H1 (cell line): ENCODE measurements around the gene BARHL2. TPM values are rescaled to one million over a fixed set of nuclear protein-coding genes. Genes with fewer than 3 reads are reported as not detected.

Experiments
- CTCF ChIA-PET: fragments of 300-600 bp; sonication (Branson Sonifier 250); formaldehyde crosslinking; loops from one replicate; lab custom pipeline; 2021; ENCODE audit not compliant: partially characterized antibody; lab: Charles Lee
- POLR2A ChIA-PET: fragments of 300-600 bp; sonication (Branson Sonifier 250); formaldehyde crosslinking; loops from one replicate; lab custom pipeline; 2021; ENCODE audit warnings: inconsistent platforms; ENCODE audit not compliant: partially characterized antibody; lab: Charles Lee
- DNase-seq, 2 experiments: peaks; one replicate each; pipeline versions ENCODE4 v3.0.0 to v3.0.0-alpha.2; 2010 to 2022; ENCODE audit warnings: low spot score in 2 of 2, low read depth in 1 of 2, mixed read lengths in 1 of 2
- FAIRE-seq: peaks from 2 replicates; lab custom pipeline; 2011; peaks lifted over from hg19 to GRCh38; lab: Jason Lieb, UNC
- H2AFZ ChIP-seq: 2 replicates; pipeline ENCODE4 v1.8.1; 2012; ENCODE audit warnings: low read length, inconsistent platforms
- H2AK5ac ChIP-seq: 2 replicates; pipeline ENCODE4 v1.6.1; 2013; ENCODE audit warnings: low read depth, low read length
- H2BK120ac ChIP-seq: replicated peaks from 2 replicates; pipeline ENCODE3; 2013; ENCODE audit warnings: low read depth, low read length, inconsistent platforms
- H2BK12ac ChIP-seq: 2 replicates; pipeline ENCODE4 v1.6.1; 2013; ENCODE audit warnings: low read depth, low read length
- H2BK15ac ChIP-seq: 2 replicates; pipeline ENCODE4 v1.6.1; 2013; ENCODE audit warnings: low read length
- H2BK20ac ChIP-seq: 2 replicates; pipeline ENCODE4 v1.6.1; 2013; ENCODE audit warnings: low read length
- H2BK5ac ChIP-seq: 2 replicates; pipeline ENCODE4 v1.6.1; 2013; ENCODE audit warnings: low read depth, low read length
- H3K14ac ChIP-seq: 2 replicates; pipeline ENCODE4 v1.6.1; 2013; ENCODE audit warnings: inconsistent platforms; ENCODE audit not compliant: insufficient read length
- H3K18ac ChIP-seq: 2 replicates; pipeline ENCODE4 v1.6.1; 2013; ENCODE audit warnings: low read length; ENCODE audit errors: extremely low read depth
- H3K23ac ChIP-seq: 2 replicates; pipeline ENCODE4 v1.6.1; 2013; ENCODE audit warnings: inconsistent platforms; ENCODE audit not compliant: insufficient read length
- H3K23me2 ChIP-seq: 2 replicates; pipeline ENCODE4 v1.6.1; 2013; ENCODE audit warnings: low read depth, low read length
- H3K27ac ChIP-seq: 2 replicates; pipeline ENCODE4 v1.6.1; 2011; ENCODE audit warnings: low read depth, low read length, inconsistent platforms
- H3K27me3 ChIP-seq, 4 experiments: replicated peaks in 1 of 4; 1 replicate in 1 of 4; 2 replicates in 3 of 4; pipeline versions ENCODE4 v1.6.1 to v1.8.1; 2011 to 2013; ENCODE audit warnings: low read length in 3 of 4, mild to moderate bottlenecking in 3 of 4, inconsistent platforms in 2 of 4, mixed read lengths in 2 of 4, moderate library complexity in 1 of 4; ENCODE audit not compliant: control insufficient read depth in 3 of 4, insufficient read depth in 3 of 4; ENCODE audit errors: extremely low read depth in 1 of 4
- H3K36me3 ChIP-seq, 4 experiments: 2 replicates each; pipeline versions ENCODE4 v1.6.1 to v1.8.1; 2011 to 2013; ENCODE audit warnings: mild to moderate bottlenecking in 4 of 4, low read length in 3 of 4, moderate library complexity in 2 of 4, control low read depth in 1 of 4, inconsistent platforms in 1 of 4; ENCODE audit not compliant: insufficient read depth in 4 of 4, control insufficient read depth in 2 of 4
- H3K4ac ChIP-seq: replicated peaks from 2 replicates; pipeline ENCODE3; 2013; ENCODE audit warnings: low read length, low read depth, mixed read lengths, inconsistent platforms; ENCODE audit not compliant: insufficient read length
- H3K4me1 ChIP-seq, 4 experiments: replicated peaks in 1 of 4; 1 replicate in 1 of 4; 2 replicates in 3 of 4; pipeline versions ENCODE4 v1.6.1 to v1.8.1; 2011 to 2013; ENCODE audit warnings: low read length in 3 of 4, inconsistent platforms in 2 of 4, mixed read lengths in 1 of 4; ENCODE audit not compliant: insufficient read depth in 4 of 4, control insufficient read depth in 3 of 4
- H3K4me2 ChIP-seq, 2 experiments: 2 replicates each; pipeline versions ENCODE4 v1.6.1 to v1.8.1; 2011 to 2013; ENCODE audit warnings: low read depth in 2 of 2, low read length in 2 of 2, control low read depth in 1 of 2, inconsistent platforms in 1 of 2, mild to moderate bottlenecking in 1 of 2; ENCODE audit not compliant: insufficient read depth in 1 of 2
- H3K4me3 ChIP-seq, 4 experiments: fragments of 200-600, 300-600 bp in 1 of 4; sonication (generic), shearing (Covaris generic), sonication (Bioruptor Twin) in 1 of 4; 2 replicates each; pipeline versions ENCODE4 v1.5.1 to v1.8.1; 2011 to 2016; ENCODE audit warnings: low read length in 4 of 4, low read depth in 3 of 4, control low read depth in 2 of 4, inconsistent platforms in 2 of 4, mild to moderate bottlenecking in 2 of 4, mixed read lengths in 1 of 4, moderate library complexity in 1 of 4; ENCODE audit not compliant: insufficient read depth in 2 of 4; ENCODE audit errors: extremely low read depth in 1 of 4
- H3K56ac ChIP-seq: replicated peaks from 2 replicates; pipeline ENCODE3; 2013; ENCODE audit warnings: low read depth, mild to moderate bottlenecking, mixed read lengths, low read length, inconsistent platforms; ENCODE audit not compliant: insufficient read length
- H3K79me1 ChIP-seq: 2 replicates; pipeline ENCODE4 v1.6.1; 2013; ENCODE audit warnings: low read depth, low read length, control low read depth
- H3K79me2 ChIP-seq, 2 experiments: 2 replicates each; pipeline versions ENCODE4 v1.6.1 to v1.8.1; 2012 to 2013; ENCODE audit warnings: low read length in 2 of 2, mild to moderate bottlenecking in 2 of 2, inconsistent platforms in 1 of 2; ENCODE audit not compliant: insufficient read depth in 2 of 2, control insufficient read depth in 1 of 2
- H3K9ac ChIP-seq, 4 experiments: replicated peaks in 1 of 4; 1 replicate in 1 of 4; 2 replicates in 3 of 4; pipeline versions ENCODE4 v1.6.1 to v1.8.1; 2011 to 2013; ENCODE audit warnings: low read depth in 3 of 4, low read length in 3 of 4, control low read depth in 2 of 4, mild to moderate bottlenecking in 2 of 4, moderate library complexity in 2 of 4, inconsistent platforms in 1 of 4; ENCODE audit errors: extremely low read depth in 1 of 4
- H3K9me3 ChIP-seq, 2 experiments: 2 replicates each; pipeline versions ENCODE4 v1.6.1 to v1.8.1; 2012 to 2013; ENCODE audit warnings: mild to moderate bottlenecking in 2 of 2, moderate library complexity in 2 of 2, control low read depth in 1 of 2, inconsistent platforms in 1 of 2, low read depth in 1 of 2, low read length in 1 of 2, mixed read lengths in 1 of 2; ENCODE audit not compliant: insufficient read depth in 2 of 2
- H4K20me1 ChIP-seq, 2 experiments: replicated peaks in 1 of 2; 2 replicates each; pipeline versions ENCODE3 to v1.8.1; 2011 to 2013; ENCODE audit warnings: inconsistent platforms in 2 of 2, low read length in 2 of 2, mild to moderate bottlenecking in 1 of 2; ENCODE audit not compliant: insufficient read depth in 2 of 2, control insufficient read depth in 1 of 2
- H4K5ac ChIP-seq: 2 replicates; pipeline ENCODE4 v1.6.1; 2013; ENCODE audit warnings: low read length, low read depth, mixed read lengths, inconsistent platforms; ENCODE audit not compliant: insufficient read length
- H4K8ac ChIP-seq: 2 replicates; pipeline ENCODE4 v1.8.0; 2013; ENCODE audit warnings: mild to moderate bottlenecking, moderate library complexity, low read length, inconsistent platforms; ENCODE audit not compliant: insufficient read depth; ENCODE audit errors: extremely low read depth
- H4K91ac ChIP-seq: replicated peaks from 2 replicates; pipeline ENCODE3; 2013; ENCODE audit warnings: low read length, mixed read lengths, inconsistent platforms; ENCODE audit not compliant: insufficient read length
- CBX8 ChIP-seq: fragments of 300-800, 300-1000 bp; sonication (generic); IDR thresholded peaks from 2 replicates; pipeline ENCODE4 v1.7.1; 2016; ENCODE audit warnings: low read depth, low read length, borderline replicate concordance
- KDM5A ChIP-seq: fragments of 200-600 bp; IDR thresholded peaks from 2 replicates; pipeline ENCODE4 v1.7.1; 2012; ENCODE audit warnings: mild to moderate bottlenecking, low read length, inconsistent platforms, mixed read lengths
- MAX ChIP-seq: IDR thresholded peaks from 2 replicates; pipeline ENCODE4 v1.6.1; 2012; ENCODE audit warnings: inconsistent platforms
- SIN3A ChIP-seq, 2 experiments: IDR thresholded peaks in 1 of 2; conservative IDR thresholded peaks in 1 of 2; 2 replicates each; pipeline ENCODE4 v1.6.1; 2011 to 2012; ENCODE audit warnings: low read length in 2 of 2, improper control_type of control experiment in 1 of 2, low read depth in 1 of 2, mild to moderate bottlenecking in 1 of 2
- SIRT6 ChIP-seq: IDR thresholded peaks from one replicate; pipeline ENCODE4 v1.7.1; 2012; ENCODE audit warnings: low read length, inconsistent platforms
- SIX5 ChIP-seq: IDR thresholded peaks from 2 replicates; pipeline ENCODE4 v1.6.1; 2011; ENCODE audit warnings: mild to moderate bottlenecking, low read depth, low read length
- SP4 ChIP-seq: IDR thresholded peaks from 2 replicates; pipeline ENCODE4 v1.6.1; 2012; ENCODE audit warnings: low read length, inconsistent platforms
- whole genome bisulfite sequencing, 2 experiments: shearing (Covaris generic) in 1 of 2; methylation state at CpG; one replicate each; pipeline versions ENCODE4 v1.1.6 to v1.1.7; 2013 to 2015; ENCODE audit warnings: low lambda C conversion rate in 2 of 2, mixed read lengths in 2 of 2, inconsistent platforms in 1 of 2, low coverage in 1 of 2, missing lambda C conversion rate in 1 of 2; ENCODE audit not compliant: insufficient replicate concordance in 2 of 2, insufficient coverage in 1 of 2, insufficient read length in 1 of 2; ENCODE audit errors: extremely low coverage in 1 of 2, missing lambda C conversion rate in 1 of 2; 5-methylcytosine and 5-hydroxymethylcytosine counted together
- polyA plus RNA-seq, 7 experiments: library from polyadenylated mRNA; depleted of rRNA in 3 of 7; stranded (reverse) in 5 of 7; unstranded in 2 of 7; fragments of >200 nt in 5 of 7; fragments of 200-250 nt in 2 of 7; gene quantifications; 1 replicate in 5 of 7; 2 replicates in 1 of 7; 4 replicates in 1 of 7; pipeline versions ENCODE4 v1.2.1 to v1.2.3, GENCODE V29; 2011 to 2013; ENCODE audit warnings: missing spikeins in 2 of 7, mixed read lengths in 2 of 7
- total RNA-seq: library from RNA; stranded (reverse); fragmentation: NEBNext Ultra II Directional; extraction: Animal tissue kit (Norgen Biotek cat#: 25700); gene quantifications from 2 replicates; pipeline ENCODE4 v1.2.1, GENCODE V29; 2021

The BARHL2 gene
- total and polyA plus RNA-seq, 2 of the 8 experiments (the other 6 are each of a cell fraction or from before 2014, with no cell fraction given), result 0.15 TPM; not detected in 1

- H3K79me1 ChIP-seq, result no peaks in the 10 kb centered on the region
- no peak overlapping the region for H2BK12ac ChIP-seq
- no peak overlapping the region for H3K56ac ChIP-seq
- H3K27me3 ChIP-seq, result peaks cover 92 to 100% (median 96%) of the 10 kb centered on the region in 4 experiments
- peak; percentile 57 for FAIRE-seq
- H3K36me3 ChIP-seq, result peaks cover 0 to under 1% (median 0%) of the 10 kb centered on the region in 4 experiments; a peak in 1 of 8 replicates
- H2AFZ ChIP-seq, result no peak overlapping the region
- H3K4me2 ChIP-seq, result peak overlapping the region in 1 of 2 experiments; percentile 53; a peak in 1 of 4 replicates
- no peak for TF ChIP-seq MAX
- no peak for TF ChIP-seq SIX5
- TF ChIP-seq KDM5A, result no peak
- TF ChIP-seq SP4, result no peak
- TF ChIP-seq CBX8, result peak; percentile 15; the same call in 1 of the 2 replicates
- no peak for TF ChIP-seq SIN3A (conservative IDR thresholded peaks at IDR 0.05 in 1 of 2, IDR thresholded peaks at IDR 0.05 in 1 of 2; ENCODE audit: low read depth in 1 of 2, low read length in 2 of 2)
- TF ChIP-seq SIRT6, result no peak
- 8% methylated on average over 3 of the region's 5 CpGs; no CpG with 5 or more reads in 1 of the 2 experiments for WGBS, 2 experiments
- H4K20me1 ChIP-seq, result peaks cover 25 to 40% of the 10 kb centered on the region in 2 experiments
- peak overlapping the region in 1 of 4 experiments; percentile 26; a peak in 1 of 8 replicates for H3K4me3 ChIP-seq
- no peak overlapping the region for H3K23ac ChIP-seq
- no peak overlapping the region for H3K27ac ChIP-seq
- H3K9ac ChIP-seq, result no peak overlapping the region
- H2BK20ac ChIP-seq, result no peak overlapping the region
- H4K8ac ChIP-seq, result no peak overlapping the region
- H4K91ac ChIP-seq, result no peak overlapping the region
- no peaks in the 10 kb centered on the region for H3K9me3 ChIP-seq
- DNase-seq, result no peak
- no peak overlapping the region for H2BK5ac ChIP-seq
- ChIA-PET POLR2A (interaction anchor here (1.1 kb wide), 1 partner anchor 15 kb away, joined by 4 read pairs; no protein-coding TSS in a partner anchor), CTCF (interaction anchor here (1.0 to 8.7 kb wide), 6 partner anchors 9 to 454 kb away, joined by 3 to 122 read pairs (median 7); no protein-coding TSS in a partner anchor)
- no peak overlapping the region for H2BK15ac ChIP-seq
- peaks cover 3% of the 10 kb centered on the region; the same call in 1 of the 2 replicates for H3K23me2 ChIP-seq
- H3K4me1 ChIP-seq, result peaks cover 11 to 42% (median 23%) of the 10 kb centered on the region in 4 experiments
- H3K18ac ChIP-seq, result no peak overlapping the region
- H2BK120ac ChIP-seq, result no peak overlapping the region
- no peaks in the 10 kb centered on the region for H3K79me2 ChIP-seq
- H3K14ac ChIP-seq, result no peak overlapping the region
- H3K4ac ChIP-seq, result no peak overlapping the region
- H4K5ac ChIP-seq, result no peak overlapping the region
- no peak overlapping the region for H2AK5ac ChIP-seq
Observed at GRCh38 chr1:90711696-90712095, 5.4 kb downstream of the BARHL2 start.
